ENCODE measurements around the gene NR1D2. TPM values are rescaled to one million over a fixed set of nuclear protein-coding genes. Genes with fewer than 3 reads are reported as not detected.
"Not testable (repeated sequence)": the region's sequence is repeated elsewhere in the genome, so short reads cannot be mapped to it uniquely, and the experiment has no call there.

Gene NR1D2
- total and polyA plus RNA-seq, 8 donors, result 5.5 to 105 (median 19.8) TPM

- intact Hi-C loops (cut with DNase I; ENCODE audit: low total_unique reads), result no loop called here
- H3K36me3 ChIP-seq, result peaks cover 0 to 40% (median 32%) of the 10 kb centered on the region in 4 donors
- 91 to 99% (median 96%) methylated on average over 2 of the region's 2 CpGs for WGBS, 5 donors
- TF ChIP-seq POLR2AphosphoS5 (IDR thresholded peaks at IDR 0.05), result no peak
- no peak for TF ChIP-seq POLR2A (IDR thresholded peaks at IDR 0.05)
- no peak for TF ChIP-seq CTCF (IDR thresholded peaks at IDR 0.05)
- no peak for TF ChIP-seq EP300 (IDR thresholded peaks at IDR 0.05)
- no peak overlapping the region for H3K27ac ChIP-seq
- H3K4me1 ChIP-seq, result peaks cover 4 to 34% (median 22%) of the 10 kb centered on the region in 4 donors
- no peaks in the 10 kb centered on the region for H3K9me3 ChIP-seq
- no peaks in the 10 kb centered on the region for H3K27me3 ChIP-seq
- no peak overlapping the region for H3K4me3 ChIP-seq
- DNase-seq, result no peak
These were observed 33.7 kb upstream of the NR1D2 start for GRCh38 chr3:23911397-23911796.

GRCh38 chr3:23912335-23912734, 32.8 kb upstream of the NR1D2 start:
- H3K9me3 ChIP-seq; H3K27me3 ChIP-seq; H3K4me3 ChIP-seq; H3K27ac ChIP-seq; DNase-seq; intact Hi-C loops (cut with DNase I; ENCODE audit: low total_unique reads): not testable (repeated sequence)
- peaks cover 4 to 34% (median 22%) of the 10 kb centered on the region in 4 donors for H3K4me1 ChIP-seq
- WGBS, 5 donors, result 85 to 96% (median 93%) methylated on average over 3 of the region's 3 CpGs
- H3K36me3 ChIP-seq, result peaks cover 0 to 33% (median 29%) of the 10 kb centered on the region in 4 donors

GRCh38 chr3:23913182-23913581, 31.9 kb upstream of the NR1D2 start:
- Histone ChIP-seq H3K36me3 (peaks cover 3 to 30% (median 27%) of the 10 kb centered on the region in 4 donors), H3K4me1 (peaks cover 8 to 37% (median 26%) of the 10 kb centered on the region in 4 donors), H3K9me3 (no peaks in the 10 kb centered on the region), H3K27me3 (no peaks in the 10 kb centered on the region), H3K4me3 (no peak overlapping the region), H3K27ac (no peak overlapping the region)
- WGBS, 5 donors, result 78 to 94% (median 91%) methylated on average over 1 of the region's 1 CpG
- DNase-seq, result no peak
- TF ChIP-seq EP300 (IDR thresholded peaks at IDR 0.05) (no peak), CTCF (IDR thresholded peaks at IDR 0.05) (no peak), POLR2AphosphoS5 (IDR thresholded peaks at IDR 0.05) (no peak), POLR2A (IDR thresholded peaks at IDR 0.05) (no peak)
- intact Hi-C loops (cut with DNase I; ENCODE audit: low total_unique reads), result no loop called here

- WGBS, 5 donors, result 54 to 60% (median 60%) methylated on average over 3 of the region's 3 CpGs
- Histone ChIP-seq H3K36me3 (peaks cover 10 to 34% (median 31%) of the 10 kb centered on the region in 4 donors), H3K4me3 (no peak overlapping the region), H3K9me3 (no peaks in the 10 kb centered on the region), H3K27ac (no peak overlapping the region), H3K4me1 (peaks cover 16 to 47% (median 36%) of the 10 kb centered on the region in 4 donors), H3K27me3 (no peaks in the 10 kb centered on the region)
- intact Hi-C loops (cut with DNase I; ENCODE audit: low total_unique reads), result no loop called here
- no peak for TF ChIP-seq EP300 (IDR thresholded peaks at IDR 0.05)
- no peak for DNase-seq
These were observed 31.0 kb upstream of the NR1D2 start for GRCh38 chr3:23913873-23914743.

GRCh38 chr3:23915537-23916108, 29.5 kb upstream of the NR1D2 start:
- no peaks in the 10 kb centered on the region for H3K9me3 ChIP-seq
- 42 to 52% (median 48%) methylated on average over 7 of the region's 7 CpGs for WGBS, 5 donors
- H3K27me3 ChIP-seq, result no peaks in the 10 kb centered on the region
- H3K36me3 ChIP-seq, result peaks cover 17 to 34% (median 30%) of the 10 kb centered on the region in 4 donors
- DNase-seq, result peak in 1 of 2 donors; percentile 54
- TF ChIP-seq EP300 (IDR thresholded peaks at IDR 0.05) (no peak), POLR2A (IDR thresholded peaks at IDR 0.05) (no peak), POLR2AphosphoS5 (IDR thresholded peaks at IDR 0.05) (no peak), CTCF (IDR thresholded peaks at IDR 0.05) (no peak)
- peak overlapping the region; percentile 79 to 98 (median 85) for H3K4me3 ChIP-seq
- peaks cover 27 to 62% (median 50%) of the 10 kb centered on the region in 4 donors for H3K4me1 ChIP-seq
- intact Hi-C loops (cut with DNase I; ENCODE audit: low total_unique reads), result no loop called here
- H3K27ac ChIP-seq, result peak overlapping the region in 2 of 5 donors; percentile 94 to 96

Measured in stomach (tissue), 9 donors.